Thymus (tissue), 11 donors: ENCODE measurements around the gene FAM13A. TPM values are rescaled to one million over a fixed set of nuclear protein-coding genes. Genes with fewer than 3 reads are reported as not detected.

Experiments used
- DNase-seq, 9 donors: peaks; one replicate each; pipeline ENCODE4 v3.0.0-alpha.2; 2013; ENCODE audit warnings: low spot score in 9 of 9, low read depth in 6 of 9, missing footprints in 1 of 9
- H3K27ac ChIP-seq, 2 donors: one replicate each; pipeline ENCODE4 v1.5.1; 2013; ENCODE audit warnings: control low read depth in 1 of 2, low read depth in 1 of 2, low read length in 1 of 2, mild to moderate bottlenecking in 1 of 2, moderate library complexity in 1 of 2
- H3K27me3 ChIP-seq, 2 donors: one replicate each; pipeline ENCODE4 v1.5.1; 2013; ENCODE audit warnings: low read length in 1 of 2; ENCODE audit not compliant: control insufficient read depth in 2 of 2, insufficient read depth in 1 of 2
- H3K36me3 ChIP-seq, 2 donors: one replicate each; pipeline ENCODE4 v1.5.1; 2013; ENCODE audit warnings: low read length in 1 of 2, mild to moderate bottlenecking in 1 of 2, moderate library complexity in 1 of 2; ENCODE audit not compliant: control insufficient read depth in 2 of 2, insufficient read depth in 2 of 2
- H3K4me1 ChIP-seq, 2 donors: one replicate each; pipeline ENCODE4 v1.5.1; 2013; ENCODE audit warnings: low read length in 2 of 2; ENCODE audit not compliant: control insufficient read depth in 2 of 2, insufficient read depth in 2 of 2
- H3K4me3 ChIP-seq, 2 donors: one replicate each; pipeline ENCODE4 v1.5.1; 2013; ENCODE audit warnings: low read length in 2 of 2, control low read depth in 1 of 2, mild to moderate bottlenecking in 1 of 2
- H3K9me3 ChIP-seq, 2 donors: one replicate each; pipeline ENCODE4 v1.5.1; 2013; ENCODE audit warnings: low read length in 1 of 2, mild to moderate bottlenecking in 1 of 2; ENCODE audit not compliant: control insufficient read depth in 2 of 2, insufficient read depth in 1 of 2
- WGBS: extraction: QIAGEN DNeasy Blood & Tissue Kit; methylation state at CpG from one replicate; pipeline ENCODE4 v1.1.7; 2013; 5-methylcytosine and 5-hydroxymethylcytosine counted together
- polyA plus RNA-seq: library from polyadenylated mRNA; stranded (reverse); fragments of 200-250 nt; gene quantifications from one replicate; pipeline ENCODE4 v1.2.3, GENCODE V29; 2013
- total RNA-seq: library from RNA; stranded (reverse); fragments of 120-200 nt; gene quantifications from one replicate; pipeline ENCODE4 v1.2.4, GENCODE V29; 2013
- donor health status: healthy.

Gene FAM13A
- total and polyA plus RNA-seq, 2 donors: 9.0 to 9.3 TPM

GRCh38 chr4:88771883-88772450 lies 285.0 kb downstream of the FAM13A start:
- Histone ChIP-seq H3K4me1 (no peaks in the 10 kb centered on the region), H3K27ac (no peak overlapping the region), H3K36me3 (no peaks in the 10 kb centered on the region), H3K4me3 (no peak overlapping the region), H3K27me3 (no peaks in the 10 kb centered on the region), H3K9me3 (no peaks in the 10 kb centered on the region)
- DNase-seq: no peak
- WGBS: 96% methylated on average over 4 of the region's 4 CpGs

DNA sequence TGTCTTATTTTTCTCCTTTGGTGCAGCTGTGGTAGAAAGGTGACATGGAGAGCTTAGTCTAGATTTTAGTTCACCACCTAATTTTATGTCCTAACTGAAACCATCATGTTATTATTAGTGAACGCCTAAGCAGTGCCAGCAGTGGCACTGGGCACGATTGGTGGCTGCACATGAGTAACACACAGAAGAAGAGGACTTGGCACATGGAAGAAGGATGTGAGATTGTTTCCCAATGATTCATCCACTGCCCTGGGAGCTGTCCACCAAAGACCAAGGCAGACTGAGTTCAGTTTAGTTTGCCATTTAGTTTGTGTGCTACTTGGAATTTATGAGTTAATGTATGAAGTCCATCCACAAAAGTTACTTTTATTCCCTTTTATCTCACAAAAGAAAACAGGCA lies 291.3 kb downstream of the FAM13A start:
- WGBS: 96% methylated on average over 2 of the region's 2 CpGs
- DNase-seq: no peak
- no peak overlapping the region for H3K4me3 ChIP-seq
- no peaks in the 10 kb centered on the region for H3K9me3 ChIP-seq
- H3K27me3 ChIP-seq: no peaks in the 10 kb centered on the region
- peaks cover 0 to 4% of the 10 kb centered on the region in 2 donors for H3K36me3 ChIP-seq
- no peak overlapping the region for H3K27ac ChIP-seq
- H3K4me1 ChIP-seq: no peaks in the 10 kb centered on the region

DNA sequence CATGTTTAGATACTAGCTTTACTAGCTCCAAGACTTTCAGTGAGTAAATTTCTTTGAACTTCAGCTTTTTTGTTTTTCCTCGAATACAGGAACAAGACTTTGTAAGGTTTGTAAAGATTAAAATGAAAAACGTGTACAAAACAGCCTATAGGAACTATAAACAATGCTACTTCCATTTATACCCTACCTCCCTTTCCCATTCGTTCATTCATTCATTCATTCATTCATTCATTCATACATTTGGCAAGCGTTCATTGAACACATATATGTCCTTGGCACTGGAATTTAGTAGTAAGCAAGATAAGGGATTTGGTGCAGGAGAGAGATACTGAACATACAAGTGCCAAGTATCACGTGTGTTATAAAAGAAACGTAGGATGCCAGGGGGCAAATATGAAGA lies 293.9 kb downstream of the FAM13A start:
- Histone ChIP-seq H3K4me3 (no peak overlapping the region), H3K36me3 (peaks cover 0 to 4% of the 10 kb centered on the region in 2 donors), H3K4me1 (no peaks in the 10 kb centered on the region), H3K27ac (no peak overlapping the region), H3K9me3 (no peaks in the 10 kb centered on the region), H3K27me3 (no peaks in the 10 kb centered on the region)
- DNase-seq: no peak
- WGBS: 95% methylated on average over 6 of the region's 6 CpGs

DNA sequence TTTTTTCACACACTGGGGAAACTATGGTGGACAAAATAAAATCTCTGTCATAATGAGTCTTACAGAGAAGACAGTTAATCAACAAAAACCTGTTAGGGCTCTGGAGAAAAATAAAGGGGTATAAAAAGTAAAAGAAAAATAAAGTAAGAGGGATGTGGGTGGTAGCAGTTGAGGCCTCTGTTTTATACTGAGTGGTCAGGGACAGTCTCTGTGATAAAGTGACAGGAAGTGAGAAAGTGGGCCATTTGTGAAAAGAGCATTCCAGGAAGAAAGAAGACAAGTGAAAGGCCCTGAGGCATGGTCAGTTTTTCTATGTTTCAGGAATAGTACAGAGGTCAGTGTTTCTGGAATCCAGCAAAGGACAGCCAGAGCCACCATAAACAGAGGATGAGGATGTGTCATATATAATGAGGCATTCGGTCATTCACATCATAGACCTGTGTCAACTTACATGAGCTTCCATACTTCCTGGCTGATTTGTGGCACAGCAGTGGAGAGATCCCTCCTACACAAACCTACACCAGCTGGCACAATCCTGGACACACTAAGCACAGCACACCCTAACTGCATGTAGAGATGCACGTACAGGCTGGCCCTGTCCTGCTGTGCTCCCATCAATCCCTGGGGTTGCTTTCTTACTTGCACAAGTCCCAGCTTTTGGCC lies 295.0 kb downstream of the FAM13A start:
- H3K4me1 ChIP-seq: no peaks in the 10 kb centered on the region
- no peaks in the 10 kb centered on the region for H3K9me3 ChIP-seq
- DNase-seq: no peak
- no peak overlapping the region for H3K4me3 ChIP-seq
- H3K27me3 ChIP-seq: no peaks in the 10 kb centered on the region
- no peak overlapping the region for H3K27ac ChIP-seq
- whole genome bisulfite sequencing: over 99% methylated on average over 2 of the region's 2 CpGs
- peaks cover 0 to 4% of the 10 kb centered on the region in 2 donors for H3K36me3 ChIP-seq

DNA sequence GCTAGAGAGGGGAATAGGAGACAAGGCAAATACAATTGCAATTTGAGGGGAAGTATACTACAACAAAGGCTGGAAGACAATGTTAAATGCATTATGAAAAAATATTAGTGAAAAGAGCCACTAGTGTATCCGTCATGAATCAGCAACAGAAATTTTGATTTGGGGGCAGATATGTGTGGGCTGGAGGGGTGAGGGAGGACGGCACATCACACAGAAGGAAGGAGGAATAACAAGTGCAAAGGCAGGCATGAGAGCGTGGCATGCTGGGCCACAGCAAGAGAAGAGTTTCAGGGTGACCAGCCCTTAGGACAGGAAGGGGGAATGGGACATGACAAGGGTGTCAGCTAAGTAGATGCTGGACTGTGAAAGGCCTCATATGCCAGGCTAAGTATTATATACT lies 295.6 kb downstream of the FAM13A start:
- H3K36me3 ChIP-seq: peaks cover 0 to 4% of the 10 kb centered on the region in 2 donors
- WGBS: 80% methylated on average over 3 of the region's 3 CpGs
- no peaks in the 10 kb centered on the region for H3K4me1 ChIP-seq
- H3K27me3 ChIP-seq: no peaks in the 10 kb centered on the region
- no peak for DNase-seq
- H3K27ac ChIP-seq: no peak overlapping the region
- H3K9me3 ChIP-seq: no peaks in the 10 kb centered on the region
- no peak overlapping the region for H3K4me3 ChIP-seq

- WGBS: 92% methylated on average over 2 of the region's 2 CpGs
- Histone ChIP-seq H3K9me3 (no peaks in the 10 kb centered on the region), H3K4me1 (no peaks in the 10 kb centered on the region), H3K27ac (no peak overlapping the region), H3K27me3 (no peaks in the 10 kb centered on the region), H3K36me3 (peaks cover 0 to 4% of the 10 kb centered on the region in 2 donors), H3K4me3 (no peak overlapping the region)
- DNase-seq: no peak
Measured at GRCh38 chr4:88759895-88760290, 297.1 kb downstream of the FAM13A start.

DNA sequence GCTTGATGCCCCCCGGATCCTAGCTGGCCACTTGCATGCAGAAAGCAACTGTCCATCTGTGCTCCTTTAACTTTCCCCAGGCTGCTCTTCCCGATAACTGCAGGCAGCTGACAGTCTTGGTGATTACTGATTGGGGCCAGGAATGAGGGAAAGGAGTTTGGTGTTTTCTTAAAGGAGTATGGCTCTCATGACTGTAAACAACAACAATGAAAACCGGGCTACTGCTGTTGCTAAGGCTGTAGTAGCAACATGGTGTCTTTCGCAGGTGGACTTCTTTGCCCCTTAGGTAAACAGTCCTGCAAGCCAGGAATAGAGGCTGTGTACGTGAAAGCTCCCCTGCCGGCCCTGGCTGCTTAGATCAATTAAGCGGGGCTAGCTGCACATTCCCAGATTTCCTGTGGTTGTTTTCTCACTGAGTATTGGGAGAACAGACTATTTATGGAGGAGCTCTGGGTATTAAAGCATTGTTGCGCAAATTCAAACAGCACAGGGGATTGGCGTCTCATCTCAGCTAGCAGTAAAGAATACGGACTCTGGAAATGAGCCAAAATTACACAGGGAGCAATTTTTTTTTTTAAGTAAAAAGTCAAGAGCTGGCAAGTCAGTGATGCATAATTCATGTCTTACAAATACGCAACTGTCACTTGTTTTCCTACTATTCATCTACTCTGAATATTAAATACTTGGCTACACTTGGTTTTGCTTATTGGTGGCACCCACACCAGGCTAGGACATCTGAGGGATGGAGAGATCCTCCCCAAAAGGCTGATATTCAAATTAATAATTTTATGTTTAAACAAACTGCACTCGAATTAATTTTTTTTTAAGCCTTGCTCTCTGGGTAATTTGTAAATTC lies 297.7 kb downstream of the FAM13A start:
- DNase-seq: no peak
- WGBS: 93% methylated on average over 12 of the region's 12 CpGs
- Histone ChIP-seq H3K9me3 (no peaks in the 10 kb centered on the region), H3K27ac (no peak overlapping the region), H3K27me3 (no peaks in the 10 kb centered on the region), H3K36me3 (peaks cover 0 to 4% of the 10 kb centered on the region in 2 donors), H3K4me1 (no peaks in the 10 kb centered on the region), H3K4me3 (no peak overlapping the region)

GRCh38 chr4:88758264-88758663 lies 298.7 kb downstream of the FAM13A start:
- 87% methylated on average over 8 of the region's 8 CpGs for WGBS
- peaks cover 0 to 4% of the 10 kb centered on the region in 2 donors for H3K36me3 ChIP-seq
- H3K4me1 ChIP-seq: no peaks in the 10 kb centered on the region
- no peaks in the 10 kb centered on the region for H3K9me3 ChIP-seq
- no peak overlapping the region for H3K27ac ChIP-seq
- H3K27me3 ChIP-seq: no peaks in the 10 kb centered on the region
- H3K4me3 ChIP-seq: no peak overlapping the region
- no peak for DNase-seq

DNA sequence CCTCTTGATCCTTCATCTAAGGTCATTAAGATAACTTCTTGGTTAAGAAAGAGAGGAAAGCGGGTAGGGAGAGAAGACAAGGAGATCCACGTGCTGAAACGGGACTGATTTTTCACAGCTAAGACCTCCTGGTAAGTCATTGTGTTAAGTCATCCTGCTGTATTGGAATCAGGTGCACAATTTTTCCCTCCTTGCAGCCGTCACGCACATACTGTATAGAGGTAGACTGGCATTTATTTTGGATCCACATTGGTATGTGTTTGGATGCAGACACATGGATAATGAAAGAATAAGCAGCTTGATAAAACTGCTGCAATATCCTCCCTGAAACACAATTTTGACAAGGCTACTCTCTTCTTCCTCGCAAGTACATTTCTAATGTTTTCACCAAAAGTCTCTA lies 299.2 kb downstream of the FAM13A start:
- Histone ChIP-seq H3K4me3 (no peak overlapping the region), H3K27ac (no peak overlapping the region), H3K36me3 (peaks cover 0 to 4% of the 10 kb centered on the region in 2 donors), H3K9me3 (no peaks in the 10 kb centered on the region), H3K27me3 (no peaks in the 10 kb centered on the region), H3K4me1 (no peaks in the 10 kb centered on the region)
- DNase-seq: no peak
- 97% methylated on average over 6 of the region's 6 CpGs for WGBS
